Right lobe of liver (tissue), 4 donors: ENCODE results near the gene UBL7.

Experiments
- CTCF ChIP-seq, 4 donors: fragments of 200-600 bp in 3 of 4; fragments of 450-650 bp in 1 of 4; IDR thresholded peaks; one replicate each; pipeline versions ENCODE4 v1.5.1 to v1.8.0; 2016 to 2022; ENCODE audit warnings: antibody characterized with exemption in 4 of 4, mild to moderate bottlenecking in 2 of 4
- POLR2A ChIP-seq: fragments of 450-650 bp; IDR thresholded peaks from one replicate; pipeline ENCODE4 v1.6.1; 2017; ENCODE audit warnings: antibody characterized with exemption, mild to moderate bottlenecking
- donor health status: DM: no; HTN: no; CAD: no.
- donor health status: DM: no; HTN: no; CAD: no.
- donor health status: DM: no; HTN: yes; CAD: no.

GRCh38 chr15:74461847-74462511 lies 1.0 kb upstream of the UBL7 start:
- TF ChIP-seq CTCF (IDR thresholded peaks at IDR 0.05): no peak
- no peak for TF ChIP-seq POLR2A
